GOT3 (cell line): ENCODE measurements around the gene HS3ST4.

Source experiments
- DNase-seq: peaks from one replicate; lab custom pipeline; 2025; ENCODE audit warnings: mixed read lengths; lab: John Stamatoyannopoulos, UW

The HS3ST4 gene

GRCh38 chr16:26186091-26186615, 494.4 kb downstream of the HS3ST4 start:
- DNase-seq, result no peak
